Effector memory CD4-positive, alpha-beta T cell (primary cell): Measurements from ENCODE around the gene RSRC1.

ENCODE experiments used
- DNase-seq, 3 donors: peaks; one replicate each; pipeline ENCODE4 v3.0.0-alpha.2; 2020
- H3K27ac ChIP-seq: 2 replicates; pipeline ENCODE4 v1.7.0; 2013; ENCODE audit warnings: mild to moderate bottlenecking, low read length, moderate library complexity; ENCODE audit not compliant: insufficient read depth, poor library complexity, severe bottlenecking
- H3K27me3 ChIP-seq: replicated peaks from 2 replicates; pipeline ENCODE4 v1.7.0; 2013; ENCODE audit warnings: mild to moderate bottlenecking, low read length; ENCODE audit not compliant: insufficient read depth, control insufficient read depth, poor library complexity, severe bottlenecking
- H3K36me3 ChIP-seq: 2 replicates; pipeline ENCODE4 v1.7.0; 2013; ENCODE audit warnings: mild to moderate bottlenecking, low read length, moderate library complexity; ENCODE audit not compliant: control insufficient read depth, insufficient read depth
- H3K4me1 ChIP-seq: 2 replicates; pipeline ENCODE4 v1.7.0; 2013; ENCODE audit warnings: low read length, mild to moderate bottlenecking; ENCODE audit not compliant: control insufficient read depth, insufficient read depth, poor library complexity, severe bottlenecking
- H3K4me3 ChIP-seq: 2 replicates; pipeline ENCODE4 v1.7.0; 2013; ENCODE audit warnings: low read length, low read depth, mild to moderate bottlenecking; ENCODE audit not compliant: insufficient read depth, poor library complexity, severe bottlenecking
- H3K9me3 ChIP-seq: 2 replicates; pipeline ENCODE4 v1.7.0; 2013; ENCODE audit warnings: mild to moderate bottlenecking, low read length, moderate library complexity; ENCODE audit not compliant: control insufficient read depth

The RSRC1 gene

GRCh38 chr3:158100681-158101080, 9.2 kb upstream of the RSRC1 start:
- peaks cover 90% of the 10 kb centered on the region for H3K27me3 ChIP-seq
- DNase-seq, result no peak
- H3K27ac ChIP-seq, result no peak overlapping the region
- peaks cover 3% of the 10 kb centered on the region for H3K9me3 ChIP-seq
- H3K36me3 ChIP-seq, result no peaks in the 10 kb centered on the region
- peaks cover 34% of the 10 kb centered on the region for H3K4me1 ChIP-seq
- no peak overlapping the region for H3K4me3 ChIP-seq

- Histone ChIP-seq H3K4me3 (no peak overlapping the region), H3K36me3 (no peaks in the 10 kb centered on the region), H3K4me1 (peaks cover 42% of the 10 kb centered on the region), H3K9me3 (peaks cover 3% of the 10 kb centered on the region), H3K27me3 (peaks cover 94% of the 10 kb centered on the region), H3K27ac (no peak overlapping the region)
- DNase-seq, result no peak
Observed at GRCh38 chr3:158101335-158102241, 8.3 kb upstream of the RSRC1 start.

GRCh38 chr3:158102242-158103080, 7.4 kb upstream of the RSRC1 start:
- no peaks in the 10 kb centered on the region for H3K36me3 ChIP-seq
- H3K27ac ChIP-seq, result no peak overlapping the region
- H3K27me3 ChIP-seq, result peaks cover 97% of the 10 kb centered on the region
- peaks cover 48% of the 10 kb centered on the region for H3K4me1 ChIP-seq
- H3K9me3 ChIP-seq, result peaks cover 3% of the 10 kb centered on the region
- H3K4me3 ChIP-seq, result no peak overlapping the region
- DNase-seq, result no peak

GRCh38 chr3:158103081-158103886, 6.6 kb upstream of the RSRC1 start:
- Histone ChIP-seq H3K4me3 (no peak overlapping the region), H3K9me3 (peaks cover 3% of the 10 kb centered on the region), H3K4me1 (peaks cover 40% of the 10 kb centered on the region), H3K27me3 (peaks cover 96% of the 10 kb centered on the region), H3K27ac (no peak overlapping the region), H3K36me3 (no peaks in the 10 kb centered on the region)
- no peak for DNase-seq

- Histone ChIP-seq H3K4me1 (peaks cover 37% of the 10 kb centered on the region), H3K4me3 (no peak overlapping the region), H3K36me3 (no peaks in the 10 kb centered on the region), H3K9me3 (peaks cover 3% of the 10 kb centered on the region), H3K27ac (no peak overlapping the region), H3K27me3 (peaks cover 96% of the 10 kb centered on the region)
- no peak for DNase-seq
Observed at GRCh38 chr3:158103887-158104327, 6.0 kb upstream of the RSRC1 start.

GRCh38 chr3:158104431-158104921, 5.4 kb upstream of the RSRC1 start:
- H3K4me1 ChIP-seq, result peaks cover 42% of the 10 kb centered on the region
- peaks cover 92% of the 10 kb centered on the region for H3K27me3 ChIP-seq
- H3K27ac ChIP-seq, result no peak overlapping the region
- H3K36me3 ChIP-seq, result no peaks in the 10 kb centered on the region
- H3K9me3 ChIP-seq, result peaks cover 3% of the 10 kb centered on the region
- DNase-seq, result no peak
- no peak overlapping the region for H3K4me3 ChIP-seq

GRCh38 chr3:158105119-158105709, 4.7 kb upstream of the RSRC1 start:
- Histone ChIP-seq H3K4me3 (peak overlapping the region; percentile 36), H3K27me3 (peaks cover 84% of the 10 kb centered on the region), H3K27ac (no peak overlapping the region), H3K4me1 (peaks cover 45% of the 10 kb centered on the region), H3K36me3 (no peaks in the 10 kb centered on the region), H3K9me3 (peaks cover 3% of the 10 kb centered on the region)
- DNase-seq, result no peak

- H3K27ac ChIP-seq, result no peak overlapping the region
- peak overlapping the region; percentile 36 for H3K4me3 ChIP-seq
- H3K4me1 ChIP-seq, result peaks cover 50% of the 10 kb centered on the region
- no peak for DNase-seq
- no peaks in the 10 kb centered on the region for H3K36me3 ChIP-seq
- peaks cover 79% of the 10 kb centered on the region for H3K27me3 ChIP-seq
- H3K9me3 ChIP-seq, result peaks cover 3% of the 10 kb centered on the region
Observed at GRCh38 chr3:158105710-158106253, 4.1 kb upstream of the RSRC1 start.
